GM23338 (cell line): ENCODE measurements around the gene TNC. TPM values are rescaled to one million over a fixed set of nuclear protein-coding genes. Genes with fewer than 3 reads are reported as not detected.

Experiments
- ATAC-seq: fragments of 200-7000 bp; cut with Tn5 transposase; 3 replicates; pipeline ENCODE4 v1.9.1; 2020
- DNase-seq: peaks from one replicate; pipeline ENCODE4 v3.0.0-alpha.2; 2015; ENCODE audit warnings: low spot score
- H2AFZ ChIP-seq: fragments of 200-600 bp; sonication (generic); 2 replicates; pipeline ENCODE4 v1.8.0; 2016; ENCODE audit warnings: antibody characterized with exemption, mild to moderate bottlenecking, moderate library complexity
- H3F3A ChIP-seq: fragments of 200-600 bp; sonication (generic); replicated peaks from 2 replicates; pipeline ENCODE4 v1.8.0; 2017; ENCODE audit warnings: antibody characterized with exemption, mixed run types, low read depth
- H3K27ac ChIP-seq: fragments of 200-600 bp; sonication (generic); 2 replicates; pipeline ENCODE4 v1.6.1; 2016; ENCODE audit warnings: low read depth
- H3K27me3 ChIP-seq: fragments of 200-600 bp; sonication (generic); 2 replicates; pipeline ENCODE4 v1.8.0; 2016; ENCODE audit warnings: mild to moderate bottlenecking, mixed run types, moderate library complexity; ENCODE audit not compliant: insufficient read depth
- H3K36me3 ChIP-seq: fragments of 200-600 bp; sonication (generic); 2 replicates; pipeline ENCODE4 v1.8.0; 2016; ENCODE audit warnings: mild to moderate bottlenecking; ENCODE audit not compliant: insufficient read depth
- H3K4me1 ChIP-seq: fragments of 200-600 bp; sonication (generic); 2 replicates; pipeline ENCODE4 v1.8.0; 2016; ENCODE audit warnings: mild to moderate bottlenecking, moderate library complexity; ENCODE audit not compliant: insufficient read depth
- H3K4me2 ChIP-seq: fragments of 200-600 bp; sonication (generic); 2 replicates; pipeline ENCODE4 v1.7.1; 2017; ENCODE audit warnings: mixed run types
- H3K4me3 ChIP-seq: fragments of 200-600 bp; sonication (generic); 2 replicates; pipeline ENCODE4 v1.6.1; 2016; ENCODE audit warnings: mixed run types
- H3K79me2 ChIP-seq: fragments of 200-600 bp; sonication (generic); replicated peaks from 2 replicates; pipeline ENCODE4 v1.8.0; 2017; ENCODE audit warnings: mild to moderate bottlenecking; ENCODE audit not compliant: insufficient read depth
- H3K9me2 ChIP-seq: fragments of 200-600 bp; sonication (generic); 2 replicates; pipeline ENCODE4 v1.8.0; 2017; ENCODE audit not compliant: insufficient read depth
- H4K20me1 ChIP-seq: fragments of 200-600 bp; sonication (generic); replicated peaks from 2 replicates; pipeline ENCODE4 v1.8.0; 2017; ENCODE audit warnings: mild to moderate bottlenecking; ENCODE audit not compliant: insufficient read depth
- H3K27ac Mint-ChIP-seq: 2 replicates; pipeline ENCODE4 v1.8.0; 2020; ENCODE audit warnings: inconsistent platforms, mild to moderate bottlenecking, moderate library complexity, mixed read lengths
- H3K27me3 Mint-ChIP-seq: 3 replicates; pipeline ENCODE4 v1.8.0; 2022; ENCODE audit warnings: low read depth, mild to moderate bottlenecking, moderate library complexity, mixed read lengths, inconsistent platforms; ENCODE audit not compliant: insufficient read depth, poor library complexity
- H3K36me3 Mint-ChIP-seq: 3 replicates; pipeline ENCODE4 v1.8.0; 2021; ENCODE audit warnings: low read depth, mild to moderate bottlenecking, inconsistent platforms, moderate library complexity, mixed read lengths
- H3K4me1 Mint-ChIP-seq: 3 replicates; pipeline ENCODE4 v1.8.0; 2020; ENCODE audit warnings: mild to moderate bottlenecking, inconsistent platforms, mixed read lengths
- H3K4me3 Mint-ChIP-seq: 3 replicates; pipeline ENCODE4 v1.8.0; 2021; ENCODE audit warnings: moderate library complexity, mild to moderate bottlenecking, inconsistent platforms, mixed read lengths
- H3K9me3 Mint-ChIP-seq: 3 replicates; pipeline ENCODE4 v1.8.0; 2020; ENCODE audit warnings: moderate library complexity, mild to moderate bottlenecking, inconsistent platforms, mixed read lengths
- CREB1 ChIP-seq: fragments of 250-450 bp; sonication (Bioruptor Pico); IDR thresholded peaks from 2 replicates; pipeline ENCODE4 v1.5.0; 2020; ENCODE audit warnings: low read depth, mild to moderate bottlenecking, moderate library complexity
- CTCF ChIP-seq, 2 experiments: fragments of 200-600 bp in 1 of 2; sonication (generic) in 1 of 2; conservative IDR thresholded peaks; 2 replicates each; pipeline versions ENCODE4 v1.5.1 to v1.6.1; 2016 to 2017; ENCODE audit warnings: antibody characterized with exemption in 2 of 2, low read depth in 2 of 2, mild to moderate bottlenecking in 2 of 2, moderate library complexity in 1 of 2
- EZH2 ChIP-seq: fragments of 200-600 bp; sonication (generic); IDR thresholded peaks from one replicate; pipeline ENCODE4 v1.8.0; 2017; ENCODE audit warnings: antibody characterized with exemption, mild to moderate bottlenecking, low read depth; ENCODE audit not compliant: unreplicated experiment
- EZH2phosphoT487 ChIP-seq: fragments of 200-600 bp; sonication (generic); IDR thresholded peaks from one replicate; pipeline ENCODE4 v1.8.1; 2018; ENCODE audit warnings: antibody characterized with exemption; ENCODE audit not compliant: unreplicated experiment
- JUNB ChIP-seq: IDR thresholded peaks from one replicate; pipeline ENCODE4 v1.6.1; 2016; ENCODE audit warnings: antibody characterized with exemption; ENCODE audit not compliant: unreplicated experiment
- NANOG ChIP-seq: IDR thresholded peaks from 2 replicates; pipeline ENCODE4 v1.6.1; 2016; ENCODE audit warnings: antibody characterized with exemption, borderline replicate concordance
- POLR2AphosphoS5 ChIP-seq: IDR thresholded peaks from 2 replicates; pipeline ENCODE4 v1.6.1; 2016; ENCODE audit warnings: antibody characterized with exemption, low read depth
- ZNF114 ChIP-seq: fragments of 250-450 bp; sonication (Bioruptor Pico); IDR thresholded peaks from 2 replicates; pipeline ENCODE4 v1.5.0; 2020; ENCODE audit warnings: mild to moderate bottlenecking, moderate library complexity
- polyA plus RNA-seq: library from polyadenylated mRNA; unstranded; fragments of >200 nt; fragmentation: Nextera tagmentation; extraction: Ambion mirVana; gene quantifications from 2 replicates; pipeline ENCODE4 v1.2.1, GENCODE V29; 2016
- total RNA-seq: library from RNA; depleted of rRNA; stranded (reverse); fragments of >200 nt; shearing (Covaris generic); gene quantifications from 2 replicates; pipeline ENCODE4 v1.2.3, GENCODE V29; 2014
- TF ChIP-seq, protein P1 (sequence below): IDR thresholded peaks from 2 replicates; pipeline ENCODE4 v1.6.1; 2016; ENCODE audit warnings: antibody characterized with exemption
- TF ChIP-seq, protein P2 (sequence below): fragments of 250-450 bp; sonication (Bioruptor Pico); IDR thresholded peaks from 2 replicates; pipeline ENCODE4 v1.5.0; 2020; ENCODE audit warnings: mild to moderate bottlenecking, moderate library complexity

TNC gene
- total and polyA plus RNA-seq, 2 experiments from 2014 or later: 0.89 to 2.7 TPM

DNA sequence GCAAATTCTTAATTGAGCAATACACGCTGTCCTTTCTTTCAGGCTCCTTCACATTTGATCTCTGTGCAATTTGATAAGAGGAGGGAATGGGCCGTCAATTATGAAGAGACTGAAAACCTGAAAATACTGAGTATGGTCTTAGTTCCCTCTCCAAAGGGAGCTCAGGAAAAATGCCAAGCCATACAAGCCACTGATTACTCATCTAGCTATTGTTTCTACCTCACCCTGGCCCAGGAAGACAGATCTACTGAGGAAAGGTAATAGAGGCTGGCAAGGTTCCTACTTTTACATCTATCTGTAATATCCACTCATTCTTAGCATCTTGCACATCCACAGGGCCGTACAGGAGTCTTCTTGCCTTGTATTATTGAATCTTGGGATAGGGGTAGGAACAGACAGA is 23.7 kb upstream of the TNC start (continued):
- TF ChIP-seq, protein P1, sequence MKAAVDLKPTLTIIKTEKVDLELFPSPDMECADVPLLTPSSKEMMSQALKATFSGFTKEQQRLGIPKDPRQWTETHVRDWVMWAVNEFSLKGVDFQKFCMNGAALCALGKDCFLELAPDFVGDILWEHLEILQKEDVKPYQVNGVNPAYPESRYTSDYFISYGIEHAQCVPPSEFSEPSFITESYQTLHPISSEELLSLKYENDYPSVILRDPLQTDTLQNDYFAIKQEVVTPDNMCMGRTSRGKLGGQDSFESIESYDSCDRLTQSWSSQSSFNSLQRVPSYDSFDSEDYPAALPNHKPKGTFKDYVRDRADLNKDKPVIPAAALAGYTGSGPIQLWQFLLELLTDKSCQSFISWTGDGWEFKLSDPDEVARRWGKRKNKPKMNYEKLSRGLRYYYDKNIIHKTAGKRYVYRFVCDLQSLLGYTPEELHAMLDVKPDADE: no peak
- no peak for TF ChIP-seq ZNF114

DNA sequence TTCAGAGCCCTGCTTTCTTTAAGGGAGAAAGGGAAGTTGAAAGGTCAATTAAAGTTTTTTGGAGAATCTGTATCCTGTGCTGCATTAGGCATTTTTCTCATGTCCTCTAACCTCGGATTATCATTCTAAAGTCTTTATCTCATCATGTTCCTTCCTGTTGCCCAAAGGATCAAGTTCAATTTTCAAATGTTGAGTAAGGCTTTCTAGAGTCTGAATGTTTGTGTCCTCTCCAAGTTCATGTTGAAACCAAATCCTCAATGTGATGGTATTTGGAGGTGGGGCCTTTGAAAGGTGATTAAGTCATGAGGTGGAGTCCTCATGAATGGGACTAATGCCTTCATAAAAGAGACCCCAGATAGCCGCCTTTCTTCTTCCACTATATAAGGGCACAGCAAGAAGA is 20.2 kb upstream of the TNC start:
- DNase-seq: no peak
- Mint-ChIP-seq H3K27ac (no peak overlapping the region), H3K4me3 (no peak overlapping the region), H3K9me3 (no peaks in the 10 kb centered on the region), H3K4me1 (peaks cover 2% of the 10 kb centered on the region; the same call in 1 of the 3 replicates), H3K27me3 (no peaks in the 10 kb centered on the region), H3K36me3 (no peaks in the 10 kb centered on the region)
- Histone ChIP-seq H3K36me3 (no peaks in the 10 kb centered on the region), H3K4me1 (peaks cover 5% of the 10 kb centered on the region; the same call in 1 of the 2 replicates), H3K27me3 (no peaks in the 10 kb centered on the region), H3K4me2 (no peak overlapping the region), H3K4me3 (no peak overlapping the region), H2AFZ (no peak overlapping the region), H3F3A (no peaks in the 10 kb centered on the region), H4K20me1 (no peaks in the 10 kb centered on the region), H3K27ac (no peak overlapping the region), H3K9me2 (no peaks in the 10 kb centered on the region), H3K79me2 (no peaks in the 10 kb centered on the region)
- no peak for TF ChIP-seq CTCF (conservative IDR thresholded peaks at IDR 0.05; ENCODE audit: low read depth in 2 of 2)
- no peak for TF ChIP-seq EZH2phosphoT487
- no peak for ATAC-seq

GRCh38 chr9:115137526-115137925 is 19.6 kb upstream of the TNC start:
- Mint-ChIP-seq H3K9me3 (no peaks in the 10 kb centered on the region), H3K4me3 (no peak overlapping the region), H3K4me1 (peaks cover 2% of the 10 kb centered on the region; the same call in 1 of the 3 replicates), H3K36me3 (no peaks in the 10 kb centered on the region), H3K27ac (no peak overlapping the region), H3K27me3 (no peaks in the 10 kb centered on the region)
- Histone ChIP-seq H3K4me1 (peaks cover 5% of the 10 kb centered on the region; the same call in 1 of the 2 replicates), H4K20me1 (no peaks in the 10 kb centered on the region), H3K4me2 (no peak overlapping the region), H2AFZ (no peak overlapping the region), H3K27ac (no peak overlapping the region), H3K36me3 (no peaks in the 10 kb centered on the region), H3K79me2 (no peaks in the 10 kb centered on the region), H3K27me3 (no peaks in the 10 kb centered on the region), H3K9me2 (no peaks in the 10 kb centered on the region), H3K4me3 (no peak overlapping the region), H3F3A (no peaks in the 10 kb centered on the region)
- no peak for ATAC-seq
- no peak for DNase-seq
- TF ChIP-seq CTCF (conservative IDR thresholded peaks at IDR 0.05; ENCODE audit: low read depth in 2 of 2): no peak
- TF ChIP-seq NANOG: no peak
- no peak for TF ChIP-seq JUNB
- TF ChIP-seq, protein P2, sequence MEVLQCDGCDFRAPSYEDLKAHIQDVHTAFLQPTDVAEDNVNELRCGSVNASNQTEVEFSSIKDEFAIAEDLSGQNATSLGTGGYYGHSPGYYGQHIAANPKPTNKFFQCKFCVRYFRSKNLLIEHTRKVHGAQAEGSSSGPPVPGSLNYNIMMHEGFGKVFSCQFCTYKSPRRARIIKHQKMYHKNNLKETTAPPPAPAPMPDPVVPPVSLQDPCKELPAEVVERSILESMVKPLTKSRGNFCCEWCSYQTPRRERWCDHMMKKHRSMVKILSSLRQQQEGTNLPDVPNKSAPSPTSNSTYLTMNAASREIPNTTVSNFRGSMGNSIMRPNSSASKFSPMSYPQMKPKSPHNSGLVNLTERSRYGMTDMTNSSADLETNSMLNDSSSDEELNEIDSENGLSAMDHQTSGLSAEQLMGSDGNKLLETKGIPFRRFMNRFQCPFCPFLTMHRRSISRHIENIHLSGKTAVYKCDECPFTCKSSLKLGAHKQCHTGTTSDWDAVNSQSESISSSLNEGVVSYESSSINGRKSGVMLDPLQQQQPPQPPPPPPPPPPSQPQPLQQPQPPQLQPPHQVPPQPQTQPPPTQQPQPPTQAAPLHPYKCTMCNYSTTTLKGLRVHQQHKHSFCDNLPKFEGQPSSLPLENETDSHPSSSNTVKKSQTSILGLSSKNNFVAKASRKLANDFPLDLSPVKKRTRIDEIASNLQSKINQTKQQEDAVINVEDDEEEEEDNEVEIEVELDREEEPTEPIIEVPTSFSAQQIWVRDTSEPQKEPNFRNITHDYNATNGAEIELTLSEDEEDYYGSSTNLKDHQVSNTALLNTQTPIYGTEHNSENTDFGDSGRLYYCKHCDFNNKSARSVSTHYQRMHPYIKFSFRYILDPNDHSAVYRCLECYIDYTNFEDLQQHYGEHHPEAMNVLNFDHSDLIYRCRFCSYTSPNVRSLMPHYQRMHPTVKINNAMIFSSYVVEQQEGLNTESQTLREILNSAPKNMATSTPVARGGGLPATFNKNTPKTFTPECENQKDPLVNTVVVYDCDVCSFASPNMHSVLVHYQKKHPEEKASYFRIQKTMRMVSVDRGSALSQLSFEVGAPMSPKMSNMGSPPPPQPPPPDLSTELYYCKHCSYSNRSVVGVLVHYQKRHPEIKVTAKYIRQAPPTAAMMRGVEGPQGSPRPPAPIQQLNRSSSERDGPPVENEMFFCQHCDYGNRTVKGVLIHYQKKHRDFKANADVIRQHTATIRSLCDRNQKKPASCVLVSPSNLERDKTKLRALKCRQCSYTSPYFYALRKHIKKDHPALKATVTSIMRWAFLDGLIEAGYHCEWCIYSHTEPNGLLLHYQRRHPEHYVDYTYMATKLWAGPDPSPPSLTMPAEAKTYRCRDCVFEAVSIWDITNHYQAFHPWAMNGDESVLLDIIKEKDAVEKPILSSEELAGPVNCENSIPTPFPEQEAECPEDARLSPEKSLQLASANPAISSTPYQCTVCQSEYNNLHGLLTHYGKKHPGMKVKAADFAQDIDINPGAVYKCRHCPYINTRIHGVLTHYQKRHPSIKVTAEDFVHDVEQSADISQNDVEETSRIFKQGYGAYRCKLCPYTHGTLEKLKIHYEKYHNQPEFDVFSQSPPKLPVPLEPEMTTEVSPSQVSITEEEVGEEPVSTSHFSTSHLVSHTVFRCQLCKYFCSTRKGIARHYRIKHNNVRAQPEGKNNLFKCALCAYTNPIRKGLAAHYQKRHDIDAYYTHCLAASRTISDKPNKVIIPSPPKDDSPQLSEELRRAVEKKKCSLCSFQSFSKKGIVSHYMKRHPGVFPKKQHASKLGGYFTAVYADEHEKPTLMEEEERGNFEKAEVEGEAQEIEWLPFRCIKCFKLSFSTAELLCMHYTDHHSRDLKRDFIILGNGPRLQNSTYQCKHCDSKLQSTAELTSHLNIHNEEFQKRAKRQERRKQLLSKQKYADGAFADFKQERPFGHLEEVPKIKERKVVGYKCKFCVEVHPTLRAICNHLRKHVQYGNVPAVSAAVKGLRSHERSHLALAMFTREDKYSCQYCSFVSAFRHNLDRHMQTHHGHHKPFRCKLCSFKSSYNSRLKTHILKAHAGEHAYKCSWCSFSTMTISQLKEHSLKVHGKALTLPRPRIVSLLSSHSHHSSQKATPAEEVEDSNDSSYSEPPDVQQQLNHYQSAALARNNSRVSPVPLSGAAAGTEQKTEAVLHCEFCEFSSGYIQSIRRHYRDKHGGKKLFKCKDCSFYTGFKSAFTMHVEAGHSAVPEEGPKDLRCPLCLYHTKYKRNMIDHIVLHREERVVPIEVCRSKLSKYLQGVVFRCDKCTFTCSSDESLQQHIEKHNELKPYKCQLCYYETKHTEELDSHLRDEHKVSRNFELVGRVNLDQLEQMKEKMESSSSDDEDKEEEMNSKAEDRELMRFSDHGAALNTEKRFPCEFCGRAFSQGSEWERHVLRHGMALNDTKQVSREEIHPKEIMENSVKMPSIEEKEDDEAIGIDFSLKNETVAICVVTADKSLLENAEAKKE: no peak
- no peak for TF ChIP-seq EZH2
- no peak for TF ChIP-seq CREB1 (CRISPR knock-in tag)
- TF ChIP-seq POLR2AphosphoS5: no peak
